Stimulated activated memory B cell treated with anti-CD40 and anti-IgM and Interleukin-4, amounts not matched to agents 10 μg/mL and 1 μg/mL and 100 μg/mL, for 72 hours (primary cell): ENCODE data around the gene CTNNB1.

Experiments
- ATAC-seq: fragments of 150-1000 bp; cut with Tn5 transposase; 2 replicates; pipeline ENCODE4 v1.10.0; 2021
- H3K27ac Mint-ChIP-seq: one replicate; pipeline ENCODE4 v1.8.0; 2022; ENCODE audit warnings: mild to moderate bottlenecking, mixed read lengths
- H3K27me3 Mint-ChIP-seq: one replicate; pipeline ENCODE4 v1.8.0; 2022; ENCODE audit warnings: mixed read lengths
- H3K36me3 Mint-ChIP-seq: one replicate; pipeline ENCODE4 v1.8.0; 2022; ENCODE audit warnings: mixed read lengths
- H3K4me1 Mint-ChIP-seq: one replicate; pipeline ENCODE4 v1.8.0; 2022; ENCODE audit warnings: mixed read lengths
- H3K4me3 Mint-ChIP-seq: one replicate; pipeline ENCODE4 v1.8.0; 2022; ENCODE audit warnings: mild to moderate bottlenecking, moderate library complexity, mixed read lengths
- H3K9me3 Mint-ChIP-seq: one replicate; pipeline ENCODE4 v1.8.0; 2022; ENCODE audit warnings: mixed read lengths

Gene CTNNB1

DNA sequence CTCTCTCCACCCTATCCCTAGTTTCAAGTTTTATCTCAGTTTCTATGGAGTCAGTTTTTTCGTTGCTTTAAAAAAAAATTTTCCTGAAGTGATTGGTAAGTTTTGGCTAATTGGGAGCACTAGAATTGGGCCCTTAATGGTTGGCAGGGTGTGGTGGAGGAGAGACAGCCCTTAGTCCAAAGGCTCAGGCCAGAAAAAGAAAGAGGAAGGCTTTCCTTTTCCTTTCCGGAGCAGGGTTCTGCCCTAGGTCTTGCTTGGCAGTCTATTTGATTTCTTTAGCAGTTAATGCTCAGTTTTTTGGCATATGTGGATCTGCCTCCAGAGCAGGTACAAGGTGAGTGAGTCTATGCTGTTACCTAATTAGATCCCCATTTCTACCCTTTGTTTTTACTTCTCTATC is 22.7 kb downstream of the CTNNB1 start:
- ATAC-seq: no peak
- Mint-ChIP-seq H3K9me3 (no peaks in the 10 kb centered on the region), H3K27ac (no peak overlapping the region), H3K27me3 (no peaks in the 10 kb centered on the region), H3K36me3 (peaks cover 32% of the 10 kb centered on the region), H3K4me3 (no peak overlapping the region), H3K4me1 (peaks cover 56% of the 10 kb centered on the region)

GRCh38 chr3:41222501-41222900 is 23.2 kb downstream of the CTNNB1 start:
- Mint-ChIP-seq H3K4me1 (peaks cover 52% of the 10 kb centered on the region), H3K9me3 (no peaks in the 10 kb centered on the region), H3K36me3 (peaks cover 32% of the 10 kb centered on the region), H3K27me3 (no peaks in the 10 kb centered on the region), H3K27ac (no peak overlapping the region), H3K4me3 (no peak overlapping the region)
- ATAC-seq: no peak

DNA sequence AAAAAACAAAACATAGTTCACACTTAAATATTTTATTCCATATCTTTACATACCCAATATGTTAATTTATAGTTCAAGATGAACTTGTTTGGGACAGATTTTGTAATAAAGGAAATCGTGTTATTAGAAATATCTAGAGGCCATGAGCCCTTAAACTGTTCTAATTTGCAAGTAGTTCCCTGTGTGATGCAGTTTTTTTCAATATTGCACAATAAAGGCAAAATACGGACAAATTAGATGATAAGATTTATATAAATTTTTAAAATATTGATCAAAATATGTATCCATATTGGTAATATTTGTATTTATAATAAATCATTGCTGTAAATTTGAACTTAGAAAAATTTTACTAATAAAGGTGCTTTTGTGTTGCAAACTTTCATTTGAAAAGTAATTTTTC is 23.8 kb downstream of the CTNNB1 start:
- H3K36me3 Mint-ChIP-seq: peaks cover 38% of the 10 kb centered on the region
- ATAC-seq: no peak
- H3K9me3 Mint-ChIP-seq: no peaks in the 10 kb centered on the region
- peaks cover 51% of the 10 kb centered on the region for H3K4me1 Mint-ChIP-seq
- H3K27ac Mint-ChIP-seq: no peak overlapping the region
- H3K27me3 Mint-ChIP-seq: no peaks in the 10 kb centered on the region
- H3K4me3 Mint-ChIP-seq: no peak overlapping the region

- Mint-ChIP-seq H3K27ac (no peak overlapping the region), H3K36me3 (peaks cover 44% of the 10 kb centered on the region)
Measured at GRCh38 chr3:41223691-41224090, 24.4 kb downstream of the CTNNB1 start.

GRCh38 chr3:41224120-41224806 is 25.0 kb downstream of the CTNNB1 start:
- Mint-ChIP-seq H3K4me1 (peaks cover 54% of the 10 kb centered on the region), H3K9me3 (no peaks in the 10 kb centered on the region), H3K36me3 (peaks cover 49% of the 10 kb centered on the region), H3K27me3 (no peaks in the 10 kb centered on the region), H3K4me3 (no peak overlapping the region), H3K27ac (no peak overlapping the region)
- no peak for ATAC-seq

More at GRCh38 chr3:41223691-41224090, 24.4 kb downstream of the CTNNB1 start:
- Mint-ChIP-seq H3K4me3 (no peak overlapping the region), H3K27me3 (no peaks in the 10 kb centered on the region), H3K4me1 (peaks cover 56% of the 10 kb centered on the region), H3K9me3 (no peaks in the 10 kb centered on the region)
- peak; percentile 62 for ATAC-seq

GRCh38 chr3:41234823-41235721 is 35.8 kb downstream of the CTNNB1 start:
- Mint-ChIP-seq H3K9me3 (no peaks in the 10 kb centered on the region), H3K4me3 (no peak overlapping the region), H3K27me3 (no peaks in the 10 kb centered on the region), H3K27ac (peak overlapping the region; percentile 60), H3K4me1 (peaks cover 7% of the 10 kb centered on the region), H3K36me3 (peaks cover 91% of the 10 kb centered on the region)
- no peak for ATAC-seq

DNA sequence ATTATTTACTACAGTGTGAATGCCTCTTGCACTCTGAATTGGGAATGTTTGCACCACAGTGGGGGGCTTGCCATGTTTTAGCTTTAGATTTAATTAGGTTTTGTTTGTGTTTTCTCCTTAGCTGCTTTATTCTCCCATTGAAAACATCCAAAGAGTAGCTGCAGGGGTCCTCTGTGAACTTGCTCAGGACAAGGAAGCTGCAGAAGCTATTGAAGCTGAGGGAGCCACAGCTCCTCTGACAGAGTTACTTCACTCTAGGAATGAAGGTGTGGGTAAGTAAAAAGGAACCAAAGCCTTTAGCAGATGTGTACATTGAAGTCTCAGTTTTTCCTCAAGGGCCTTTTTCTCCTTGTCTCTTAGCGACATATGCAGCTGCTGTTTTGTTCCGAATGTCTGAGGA is 36.9 kb downstream of the CTNNB1 start:
- Mint-ChIP-seq H3K36me3 (peaks cover 81% of the 10 kb centered on the region), H3K27me3 (no peaks in the 10 kb centered on the region), H3K4me3 (no peak overlapping the region), H3K27ac (no peak overlapping the region), H3K4me1 (no peaks in the 10 kb centered on the region), H3K9me3 (no peaks in the 10 kb centered on the region)
- no peak for ATAC-seq

DNA sequence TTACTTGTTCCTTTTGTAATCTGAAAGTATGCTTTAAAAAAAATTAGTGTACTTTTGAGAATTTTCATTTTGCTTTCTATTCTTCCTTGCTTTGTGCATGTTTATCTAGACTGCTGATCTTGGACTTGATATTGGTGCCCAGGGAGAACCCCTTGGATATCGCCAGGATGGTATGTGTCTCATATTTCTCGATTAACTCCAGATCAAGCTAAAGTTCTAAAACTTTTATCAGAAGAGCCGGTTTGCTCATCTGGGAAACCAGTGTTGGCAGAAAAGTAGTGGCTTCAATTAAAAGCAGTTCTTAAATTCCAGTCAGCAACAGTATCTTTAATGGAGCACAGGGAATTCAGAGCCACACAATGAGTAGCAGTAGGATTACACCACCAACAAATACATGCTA is 38.6 kb downstream of the CTNNB1 start:
- H3K27me3 Mint-ChIP-seq: no peaks in the 10 kb centered on the region
- no peak overlapping the region for H3K27ac Mint-ChIP-seq
- H3K36me3 Mint-ChIP-seq: peaks cover 66% of the 10 kb centered on the region
- no peaks in the 10 kb centered on the region for H3K9me3 Mint-ChIP-seq
- no peaks in the 10 kb centered on the region for H3K4me1 Mint-ChIP-seq
- ATAC-seq: no peak
- H3K4me3 Mint-ChIP-seq: no peak overlapping the region

DNA sequence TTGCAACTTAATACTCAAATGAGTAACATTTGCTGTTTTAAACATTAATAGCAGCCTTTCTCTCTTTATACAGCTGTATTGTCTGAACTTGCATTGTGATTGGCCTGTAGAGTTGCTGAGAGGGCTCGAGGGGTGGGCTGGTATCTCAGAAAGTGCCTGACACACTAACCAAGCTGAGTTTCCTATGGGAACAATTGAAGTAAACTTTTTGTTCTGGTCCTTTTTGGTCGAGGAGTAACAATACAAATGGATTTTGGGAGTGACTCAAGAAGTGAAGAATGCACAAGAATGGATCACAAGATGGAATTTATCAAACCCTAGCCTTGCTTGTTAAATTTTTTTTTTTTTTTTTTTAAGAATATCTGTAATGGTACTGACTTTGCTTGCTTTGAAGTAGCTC is 40.3 kb downstream of the CTNNB1 start:
- no peak for ATAC-seq
- H3K36me3 Mint-ChIP-seq: peaks cover 49% of the 10 kb centered on the region
- H3K27me3 Mint-ChIP-seq: no peaks in the 10 kb centered on the region
- H3K9me3 Mint-ChIP-seq: no peaks in the 10 kb centered on the region
- H3K4me1 Mint-ChIP-seq: no peaks in the 10 kb centered on the region
- no peak overlapping the region for H3K27ac Mint-ChIP-seq
- H3K4me3 Mint-ChIP-seq: no peak overlapping the region

- no peak for ATAC-seq
- Mint-ChIP-seq H3K4me1 (no peaks in the 10 kb centered on the region), H3K27ac (no peak overlapping the region), H3K9me3 (no peaks in the 10 kb centered on the region), H3K4me3 (no peak overlapping the region), H3K27me3 (no peaks in the 10 kb centered on the region), H3K36me3 (peaks cover 42% of the 10 kb centered on the region)
Measured at GRCh38 chr3:41241161-41241560, 41.9 kb downstream of the CTNNB1 start.

GRCh38 chr3:41241800-41242571 is 42.7 kb downstream of the CTNNB1 start:
- Mint-ChIP-seq H3K27ac (no peak overlapping the region), H3K4me3 (no peak overlapping the region)

DNA sequence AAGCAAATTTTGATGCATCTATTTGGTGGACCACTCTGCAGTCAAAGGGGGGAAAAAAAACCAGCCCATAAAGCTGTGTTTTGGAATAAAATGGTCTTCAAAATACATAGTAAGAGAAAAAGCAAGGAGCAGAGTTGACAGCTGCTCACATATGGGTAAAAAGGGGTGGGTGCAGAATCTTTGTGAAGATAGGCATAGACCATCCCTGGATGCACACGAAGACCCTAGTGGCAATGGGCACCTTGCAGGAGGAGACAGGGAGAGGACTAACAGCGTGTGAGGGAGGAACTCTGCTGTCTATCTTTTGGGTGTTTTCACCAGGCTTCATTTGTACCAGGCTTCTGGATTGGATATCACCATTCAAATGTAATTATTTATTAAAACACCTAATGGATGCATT is 43.9 kb downstream of the CTNNB1 start:
- H3K27ac Mint-ChIP-seq: no peak overlapping the region
- H3K9me3 Mint-ChIP-seq: no peaks in the 10 kb centered on the region
- no peak overlapping the region for H3K4me3 Mint-ChIP-seq
- peaks cover 8% of the 10 kb centered on the region for H3K4me1 Mint-ChIP-seq
- ATAC-seq: no peak
- peaks cover 28% of the 10 kb centered on the region for H3K36me3 Mint-ChIP-seq
- no peaks in the 10 kb centered on the region for H3K27me3 Mint-ChIP-seq

More at GRCh38 chr3:41241800-41242571, 42.7 kb downstream of the CTNNB1 start:
- no peak for ATAC-seq
- Mint-ChIP-seq H3K27me3 (no peaks in the 10 kb centered on the region), H3K36me3 (peaks cover 40% of the 10 kb centered on the region), H3K9me3 (no peaks in the 10 kb centered on the region), H3K4me1 (no peaks in the 10 kb centered on the region)

GRCh38 chr3:41244620-41245336 is 45.5 kb downstream of the CTNNB1 start:
- H3K27ac Mint-ChIP-seq: no peak overlapping the region
- no peaks in the 10 kb centered on the region for H3K9me3 Mint-ChIP-seq
- H3K4me3 Mint-ChIP-seq: no peak overlapping the region
- ATAC-seq: peak; percentile 22
- H3K4me1 Mint-ChIP-seq: peaks cover 8% of the 10 kb centered on the region
- peaks cover 12% of the 10 kb centered on the region for H3K36me3 Mint-ChIP-seq
- no peaks in the 10 kb centered on the region for H3K27me3 Mint-ChIP-seq

- Mint-ChIP-seq H3K9me3 (no peaks in the 10 kb centered on the region), H3K36me3 (peaks cover 11% of the 10 kb centered on the region), H3K27me3 (no peaks in the 10 kb centered on the region), H3K4me3 (no peak overlapping the region), H3K4me1 (peaks cover 14% of the 10 kb centered on the region), H3K27ac (no peak overlapping the region)
- ATAC-seq: no peak
Measured at GRCh38 chr3:41247055-41248004, 48.0 kb downstream of the CTNNB1 start.
